ENCODE results near the gene DUXB. TPM values are rescaled to one million over a fixed set of nuclear protein-coding genes. Genes with fewer than 3 reads are reported as not detected.

DUXB gene
- total and polyA plus RNA-seq, 2 donors (not counting 3 experiments of a cell fraction or from before 2014, with no cell fraction given): not detected

GRCh38 chr16:75745242-75745641 is 44.0 kb upstream of the DUXB start:
- CTCF ChIA-PET: no interaction called here
- BruUV-seq (replicated peaks): no TSS peak
- dilution Hi-C loops (cut with MboI; ENCODE audit: extremely low pct_ligation_motif_present, low sequenced_read_pairs) (no loop called here), intact Hi-C loops (cut with micrococcal nuclease) (no loop called here)
- Histone ChIP-seq H3K4me1 (ENCODE audit: control insufficient read depth, extremely low read depth, insufficient read depth, low read length) (no peaks in the 10 kb centered on the region), H4K20me1 (replicated peaks; ENCODE audit: control insufficient read depth, extremely low read depth, insufficient read depth, low read length) (no peaks in the 10 kb centered on the region), H3K9me3 (replicated peaks; ENCODE audit: control insufficient read depth, insufficient read depth, low read length) (no peaks in the 10 kb centered on the region), H3K36me3 (ENCODE audit: control insufficient read depth in 2 of 2, extremely low read depth in 1 of 2, insufficient read depth in 2 of 2, low read length in 2 of 2) (no peaks in the 10 kb centered on the region), H3K27ac (ENCODE audit: insufficient read depth, low read depth, low read length) (no peak overlapping the region), H2AFZ (ENCODE audit: low read depth, low read length) (no peak overlapping the region), H3K79me2 (ENCODE audit: control insufficient read depth, insufficient read depth, low read length) (no peaks in the 10 kb centered on the region), H3K4me3 (replicated peaks in 1 of 3; ENCODE audit: insufficient read depth in 1 of 3, low read depth in 1 of 3, low read length in 3 of 3) (no peak overlapping the region), H3K9ac (replicated peaks; ENCODE audit: extremely low read depth, insufficient read depth, low read length) (no peak overlapping the region), H3K4me2 (ENCODE audit: insufficient read depth, low read length) (no peak overlapping the region), H3K9me1 (replicated peaks; ENCODE audit: control insufficient read depth, extremely low read depth, insufficient read depth, low read length) (no peaks in the 10 kb centered on the region), H3K27me3 (ENCODE audit: control insufficient read depth in 2 of 2, insufficient read depth in 2 of 2, low read length in 2 of 2) (no peaks in the 10 kb centered on the region)
- FAIRE-seq (no peak), DNase-seq (ENCODE audit: low read depth, low spot score) (no peak)
- POLR2A ChIA-PET: no interaction called here
- TF ChIP-seq JUN (IDR thresholded peaks at IDR 0.05; ENCODE audit: borderline replicate concordance, insufficient read depth, insufficient read length, low read depth): no peak
- no peak for TF ChIP-seq MYC (IDR thresholded peaks at IDR 0.05; ENCODE audit: low read depth, low read length)
- TF ChIP-seq GATA2 (IDR thresholded peaks at IDR 0.05; ENCODE audit: insufficient read depth, insufficient read length, low read depth, low read length): no peak
- no peak for TF ChIP-seq CTCF (IDR thresholded peaks at IDR 0.05; ENCODE audit: extremely low read depth in 1 of 2, insufficient read depth in 1 of 2, low read depth in 1 of 2, low read length in 2 of 2)
- no peak for TF ChIP-seq MAX (IDR thresholded peaks at IDR 0.05; ENCODE audit: insufficient read depth, insufficient read length)
- TF ChIP-seq EZH2 (IDR thresholded peaks at IDR 0.05; ENCODE audit: borderline replicate concordance, low read depth, low read length, severe bottlenecking): no peak
- no peak for TF ChIP-seq POLR2A (IDR thresholded peaks at IDR 0.05; ENCODE audit: low read depth, low read length)
- no peak for TF ChIP-seq POLR2AphosphoS5 (IDR thresholded peaks at IDR 0.05; ENCODE audit: insufficient read depth, low read depth, low read length)
- TF ChIP-seq FOS (IDR thresholded peaks at IDR 0.05; ENCODE audit: borderline replicate concordance, insufficient read depth, low read length): no peak
